IMR-90 (cell line): ENCODE data around the gene HSPG2. TPM values are rescaled to one million over a fixed set of nuclear protein-coding genes. Genes with fewer than 3 reads are reported as not detected.

ENCODE experiments used
- ATAC-seq: fragments of 200-7000 bp; cut with Tn5 transposase; 2 replicates; pipeline ENCODE4 v1.9.1; 2020; ENCODE audit warnings: low read depth, mild to moderate bottlenecking, moderate library complexity
- BruUV-seq: library from RNA; stranded (reverse); fragments of 400-500 nt; replicated peaks from 2 replicates; lab custom pipeline; 2021; lab: Mats Ljungman, UMichigan
- CTCF ChIA-PET: fragments of 300-600 bp; formaldehyde crosslinking; extraction: SDS; loops from one replicate; lab custom pipeline; 2021; ENCODE audit warnings: antibody characterized with exemption; lab: Yijun Ruan, JAX
- POLR2A ChIA-PET: fragments of 300-600 bp; sonication (Branson Sonifier 250); formaldehyde crosslinking; loops from one replicate; lab custom pipeline; 2022; ENCODE audit warnings: antibody characterized with exemption; ENCODE audit not compliant: unreplicated experiment; lab: Charles Lee
- DNase-seq: peaks from one replicate; pipeline ENCODE4 v3.0.0; 2013
- H2AFZ ChIP-seq: replicated peaks from 2 replicates; pipeline ENCODE3; 2013; ENCODE audit warnings: low read length, mild to moderate bottlenecking; ENCODE audit not compliant: poor library complexity
- H2AK5ac ChIP-seq: 2 replicates; pipeline ENCODE4 v1.6.1; 2013; ENCODE audit warnings: low read depth, low read length, inconsistent platforms
- H2AK9ac ChIP-seq: replicated peaks from 2 replicates; pipeline ENCODE3; 2013; ENCODE audit warnings: mild to moderate bottlenecking, low read depth, low read length, moderate library complexity; ENCODE audit not compliant: poor library complexity
- H2BK120ac ChIP-seq: 2 replicates; pipeline ENCODE4 v1.6.1; 2013; ENCODE audit warnings: low read depth, low read length, inconsistent platforms
- H2BK15ac ChIP-seq: 3 replicates; pipeline ENCODE4 v1.6.1; 2013; ENCODE audit warnings: low read depth, low read length, inconsistent platforms
- H2BK20ac ChIP-seq: 2 replicates; pipeline ENCODE4 v1.6.1; 2013; ENCODE audit warnings: low read depth, mild to moderate bottlenecking, inconsistent platforms, low read length, moderate library complexity
- H2BK5ac ChIP-seq: 2 replicates; pipeline ENCODE4 v1.6.1; 2013; ENCODE audit warnings: mild to moderate bottlenecking, low read depth, low read length, inconsistent platforms; ENCODE audit not compliant: poor library complexity, severe bottlenecking
- H3K14ac ChIP-seq: replicated peaks from 2 replicates; pipeline ENCODE4 v1.6.1; 2013; ENCODE audit warnings: low read depth, low read length, inconsistent platforms
- H3K18ac ChIP-seq: 2 replicates; pipeline ENCODE4 v1.6.1; 2013; ENCODE audit warnings: low read depth, low read length, control low read depth
- H3K23ac ChIP-seq: 2 replicates; pipeline ENCODE4 v1.6.1; 2013; ENCODE audit warnings: low read depth, low read length, inconsistent platforms
- H3K27ac ChIP-seq: 2 replicates; pipeline ENCODE4 v1.5.1; 2013; ENCODE audit warnings: mild to moderate bottlenecking, control low read depth, low read length; ENCODE audit not compliant: insufficient read depth
- H3K27me3 ChIP-seq: 2 replicates; pipeline ENCODE4 v1.6.1; 2013; ENCODE audit warnings: low read length; ENCODE audit not compliant: control insufficient read depth, insufficient read depth
- H3K36me3 ChIP-seq: 2 replicates; pipeline ENCODE4 v1.6.1; 2013; ENCODE audit warnings: low read length, mixed read lengths; ENCODE audit not compliant: control insufficient read depth, insufficient read depth
- H3K4ac ChIP-seq: 2 replicates; pipeline ENCODE4 v1.6.1; 2013; ENCODE audit warnings: low read depth, low read length, inconsistent platforms
- H3K4me1 ChIP-seq: 2 replicates; pipeline ENCODE4 v1.6.1; 2013; ENCODE audit warnings: low read length, mixed read lengths; ENCODE audit not compliant: control insufficient read depth, insufficient read depth
- H3K4me2 ChIP-seq: 2 replicates; pipeline ENCODE4 v1.6.1; 2013; ENCODE audit warnings: low read depth, mild to moderate bottlenecking, control low read depth, low read length, moderate library complexity
- H3K4me3 ChIP-seq: 2 replicates; pipeline ENCODE4 v1.5.1; 2013; ENCODE audit warnings: low read depth, mild to moderate bottlenecking, control low read depth, low read length, moderate library complexity; ENCODE audit not compliant: insufficient read depth
- H3K56ac ChIP-seq: 2 replicates; pipeline ENCODE4 v1.6.1; 2013; ENCODE audit warnings: low read length, inconsistent platforms; ENCODE audit not compliant: insufficient read depth; ENCODE audit errors: extremely low read depth
- H3K79me1 ChIP-seq, 2 experiments: 2 replicates each; pipeline ENCODE4 v1.6.1; 2013; ENCODE audit warnings: low read length in 2 of 2, inconsistent platforms in 1 of 2, low read depth in 1 of 2
- H3K9ac ChIP-seq: 2 replicates; pipeline ENCODE4 v1.6.1; 2013; ENCODE audit warnings: low read depth, low read length, control low read depth
- H3K9me1 ChIP-seq: 2 replicates; pipeline ENCODE4 v1.6.1; 2013; ENCODE audit warnings: low read length, inconsistent platforms; ENCODE audit not compliant: insufficient read depth
- H3K9me3 ChIP-seq: 2 replicates; pipeline ENCODE4 v1.6.1; 2013; ENCODE audit warnings: low read length; ENCODE audit not compliant: control insufficient read depth, insufficient read depth
- H4K20me1 ChIP-seq: 2 replicates; pipeline ENCODE4 v1.6.1; 2013; ENCODE audit warnings: low read length, inconsistent platforms; ENCODE audit not compliant: insufficient read depth
- H4K5ac ChIP-seq: 2 replicates; pipeline ENCODE4 v1.6.1; 2013; ENCODE audit warnings: mild to moderate bottlenecking, low read depth, low read length, control low read depth
- H4K8ac ChIP-seq, 2 experiments: 2 replicates each; pipeline ENCODE4 v1.6.1; 2013; ENCODE audit warnings: low read depth in 2 of 2, low read length in 2 of 2, control low read depth in 1 of 2, inconsistent platforms in 1 of 2
- H4K91ac ChIP-seq: 2 replicates; pipeline ENCODE4 v1.6.1; 2013; ENCODE audit warnings: low read depth, low read length, inconsistent platforms; ENCODE audit not compliant: insufficient read depth
- CTCF ChIP-seq: conservative IDR thresholded peaks from 2 replicates; pipeline ENCODE4 v1.5.1; 2012; ENCODE audit warnings: mild to moderate bottlenecking, low read depth, low read length, improper control_type of control experiment
- MAFK ChIP-seq: IDR thresholded peaks from 2 replicates; pipeline ENCODE4 v1.6.1; 2012; ENCODE audit warnings: low read depth, low read length, improper control_type of control experiment
- MXI1 ChIP-seq: IDR thresholded peaks from 2 replicates; pipeline ENCODE4 v1.6.1; 2012; ENCODE audit warnings: low read depth, mild to moderate bottlenecking, low read length, moderate library complexity, borderline replicate concordance
- POLR2A ChIP-seq: IDR thresholded peaks from 2 replicates; pipeline ENCODE4 v1.6.1; 2012; ENCODE audit warnings: mild to moderate bottlenecking, low read depth, low read length
- RFX5 ChIP-seq: IDR thresholded peaks from 2 replicates; pipeline ENCODE4 v1.8.0; 2012; ENCODE audit warnings: low read depth, mild to moderate bottlenecking, low read length, moderate library complexity
- USF2 ChIP-seq: fragments of 150-350 bp; IDR thresholded peaks from 2 replicates; pipeline ENCODE4 v1.6.1; 2017; ENCODE audit warnings: mild to moderate bottlenecking, antibody characterized with exemption, low read length, low read depth
- WGBS, 2 experiments: methylation state at CpG; one replicate each; pipeline versions ENCODE4 v1.1.5 to v1.1.7; 2013; ENCODE audit warnings: missing lambda C conversion rate in 2 of 2; ENCODE audit not compliant: insufficient read length in 1 of 2; ENCODE audit errors: extremely low coverage in 2 of 2; 5-methylcytosine and 5-hydroxymethylcytosine counted together
- dilution Hi-C: fragments of 300-500 bp; cut with HindIII; formaldehyde crosslinking; loops from one replicate; pipeline ENCODE4 v1.14.3; 2018; ENCODE audit warnings: low sequenced_read_pairs; ENCODE audit not compliant: unreplicated experiment
- in situ Hi-C: fragments of 300-500 bp; cut with MboI; formaldehyde crosslinking; loops from 3 replicates; pipeline ENCODE4 v1.14.3; 2019; ENCODE audit warnings: low sequenced_read_pairs, inconsistent platforms, mixed read lengths
- intact Hi-C: fragments of 100-400 bp; cut with micrococcal nuclease; formaldehyde crosslinking; loops from 2 replicates; pipeline ENCODE4 v1.10.0; 2022
- polyA plus RNA-seq, 3 experiments: library from polyadenylated mRNA; depleted of rRNA; stranded (reverse); fragments of >200 nt; gene quantifications; 2 replicates each; pipeline ENCODE4 v1.2.3, GENCODE V29; 2012; ENCODE audit warnings: low replicate concordance in 1 of 3
- total RNA-seq: library from RNA; depleted of rRNA; stranded (reverse); fragments of >200 nt; gene quantifications from 2 replicates; pipeline ENCODE4 v1.2.3, GENCODE V29; 2012

Gene HSPG2
- total and polyA plus RNA-seq, 2 of the 4 experiments (the other 2 are of a cell fraction), result 15.8 to 94.0 TPM

GRCh38 chr1:21961799-21962198, 24.7 kb upstream of the HSPG2 start:
- Histone ChIP-seq H3K27ac (no peak overlapping the region), H3K79me1 (no peaks in the 10 kb centered on the region), H3K27me3 (no peaks in the 10 kb centered on the region), H4K91ac (no peak overlapping the region), H2BK5ac (no peak overlapping the region), H2AFZ (no peak overlapping the region), H3K4me1 (peaks cover 6% of the 10 kb centered on the region), H4K20me1 (no peaks in the 10 kb centered on the region), H2AK5ac (0 out of 2 replicates have a peak overlapping the region, but pooled peaks have one; percentile 47), H3K56ac (no peak overlapping the region), H3K9ac (no peak overlapping the region), H2BK20ac (no peak overlapping the region), H3K4me2 (no peak overlapping the region), H4K5ac (no peak overlapping the region), H3K18ac (no peak overlapping the region), H3K36me3 (no peaks in the 10 kb centered on the region), H3K4ac (no peak overlapping the region), H2BK15ac (no peak overlapping the region), H4K8ac (no peak overlapping the region), H3K23ac (no peak overlapping the region), H3K9me3 (no peaks in the 10 kb centered on the region), H2BK120ac (no peak overlapping the region), H2AK9ac (no peak overlapping the region), H3K4me3 (no peak overlapping the region), H3K14ac (no peak overlapping the region), H3K9me1 (peaks cover 5% of the 10 kb centered on the region)
- no TSS peak for BruUV-seq
- 80% methylated on average over 1 of the region's 2 CpGs; no CpG with 5 or more reads in 1 of the 2 experiments for WGBS, 2 experiments
- TF ChIP-seq CTCF (no peak), MAFK (no peak), USF2 (no peak), RFX5 (no peak), MXI1 (no peak), POLR2A (no peak)
- intact Hi-C loops, result loop anchor here (5.0 to 10.0 kb wide), 2 partner anchors 44 to 257 kb away; no protein-coding TSS in a partner anchor
- POLR2A ChIA-PET, result no interaction called here
- CTCF ChIA-PET, result no interaction called here
- ATAC-seq (no peak), DNase-seq (no peak)
- dilution Hi-C loops, result no loop called here
- in situ Hi-C loops, result loop anchor here (25.0 kb wide), 1 partner anchor 249 kb away; no protein-coding TSS in a partner anchor
